Measurements from ENCODE around the gene PACRG.

The PACRG gene

DNA sequence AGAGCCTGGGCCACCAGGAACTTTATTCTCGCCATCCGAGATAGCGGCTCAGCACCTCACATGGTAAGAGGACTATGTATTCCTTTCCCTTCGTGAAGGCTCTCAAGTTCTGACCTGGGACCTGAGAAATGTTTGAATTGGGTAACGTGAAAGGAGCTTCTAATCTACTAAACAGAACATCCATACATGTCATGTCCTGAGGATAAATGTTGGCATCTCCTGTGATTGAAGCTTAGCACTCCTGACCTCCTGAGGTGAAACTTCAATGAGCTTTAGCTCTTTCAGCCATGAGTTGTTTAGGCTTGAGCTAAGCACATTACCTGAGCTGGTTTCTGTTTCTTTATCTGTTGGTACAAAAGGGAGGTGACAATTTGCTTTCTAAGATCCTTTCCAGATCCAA lies 280.9 kb downstream of the PACRG start:
- DNase-seq (ENCODE audit: low read depth in 2 of 2): no peak

DNA sequence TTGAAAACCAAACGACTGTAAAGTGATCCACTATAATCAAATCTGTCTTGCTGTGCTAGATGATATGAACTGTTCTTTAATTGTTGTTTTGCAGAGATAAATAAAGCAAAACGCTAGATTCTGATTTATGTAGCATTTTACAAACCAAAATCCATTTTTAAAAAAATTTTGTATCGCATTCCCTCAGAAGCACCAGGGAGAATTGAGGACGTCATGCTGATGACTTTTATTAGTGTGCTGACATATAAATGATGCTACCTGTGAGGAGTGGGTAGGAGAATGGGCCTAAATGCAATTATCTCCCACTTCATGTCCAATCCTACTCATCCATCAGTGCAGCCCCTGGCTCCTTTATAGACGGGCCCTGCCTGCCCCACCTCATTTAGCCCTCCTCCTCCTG lies 282.4 kb downstream of the PACRG start:
- no peak for DNase-seq (ENCODE audit: low read depth in 2 of 2)

DNA sequence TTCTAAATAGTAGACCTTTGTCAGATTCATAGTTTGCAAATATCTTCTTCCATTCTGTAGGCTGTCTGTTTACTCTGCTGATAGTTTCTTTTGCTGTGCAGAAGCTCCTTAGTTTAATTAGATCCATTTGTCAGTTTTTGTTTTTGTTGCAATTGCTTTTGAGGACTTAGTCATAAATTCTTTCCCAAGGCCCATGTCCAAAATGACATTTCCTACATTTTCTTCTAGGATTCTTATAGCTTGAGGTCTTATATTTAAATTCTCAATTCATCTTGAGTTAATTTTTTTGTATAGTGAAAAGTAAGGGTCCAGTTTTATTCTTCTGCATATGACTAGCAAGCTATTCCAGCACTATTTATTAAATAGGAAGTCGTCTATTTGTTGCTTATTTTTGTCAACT lies 287.0 kb downstream of the PACRG start:
- DNase-seq (ENCODE audit: low read depth in 2 of 2): no peak

GRCh38 chr6:163017801-163018200 lies 290.0 kb downstream of the PACRG start:
- DNase-seq (ENCODE audit: low read depth in 2 of 2): no peak

DNA sequence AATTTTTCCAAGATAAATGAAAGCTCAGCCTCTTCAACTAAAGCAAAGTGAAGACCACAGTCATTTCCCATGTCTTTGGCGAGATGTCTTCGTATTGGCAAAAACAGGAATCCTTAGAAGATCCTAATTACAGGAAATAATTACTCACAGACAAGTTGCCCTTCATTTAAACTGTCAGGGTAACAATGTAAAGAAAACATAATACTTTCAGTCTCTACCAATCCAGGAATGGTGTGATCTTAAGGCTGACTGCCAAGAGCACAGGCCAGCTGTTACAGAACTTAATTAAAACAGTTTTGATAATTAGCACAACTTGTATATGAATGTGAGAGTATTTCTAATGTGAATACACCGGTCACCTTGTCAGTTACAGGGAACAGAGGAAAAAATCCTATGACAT lies 292.2 kb downstream of the PACRG start:
- no peak for DNase-seq (ENCODE audit: low read depth in 2 of 2)

- no peak for DNase-seq (ENCODE audit: low read depth in 2 of 2)
Measured at GRCh38 chr6:163021054-163021453, 293.3 kb downstream of the PACRG start.

GRCh38 chr6:163023700-163024099 lies 295.9 kb downstream of the PACRG start:
- no peak for DNase-seq (ENCODE audit: low read depth in 2 of 2)

DNA sequence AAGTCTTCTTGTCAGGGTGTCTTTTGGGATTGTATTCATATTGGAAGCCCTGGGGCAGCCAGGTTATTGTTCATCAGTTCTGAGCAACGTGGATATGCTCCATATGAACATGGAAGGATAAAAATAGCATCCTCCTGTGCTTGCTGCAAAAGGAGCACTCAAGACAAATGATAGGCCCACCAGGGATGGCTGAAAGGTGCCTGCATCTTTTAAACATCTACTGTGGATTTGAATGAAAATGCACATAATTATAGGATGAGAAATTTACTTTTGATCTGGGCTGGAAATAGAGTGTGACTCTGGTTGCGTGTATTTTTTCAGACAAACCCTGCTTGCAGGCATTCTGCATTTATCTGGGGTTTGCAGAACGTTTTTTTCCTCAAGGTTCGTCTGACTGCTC lies 299.1 kb downstream of the PACRG start:
- DNase-seq (ENCODE audit: low read depth in 2 of 2): no peak

GRCh38 chr6:163030980-163031379 lies 303.2 kb downstream of the PACRG start:
- no peak for DNase-seq (ENCODE audit: low read depth in 2 of 2)

- no peak for DNase-seq (ENCODE audit: low read depth in 2 of 2)
Measured at GRCh38 chr6:163031931-163032330, 304.2 kb downstream of the PACRG start.

GRCh38 chr6:163036160-163036645 lies 308.4 kb downstream of the PACRG start:
- no peak for DNase-seq (ENCODE audit: low read depth in 2 of 2)

DNA sequence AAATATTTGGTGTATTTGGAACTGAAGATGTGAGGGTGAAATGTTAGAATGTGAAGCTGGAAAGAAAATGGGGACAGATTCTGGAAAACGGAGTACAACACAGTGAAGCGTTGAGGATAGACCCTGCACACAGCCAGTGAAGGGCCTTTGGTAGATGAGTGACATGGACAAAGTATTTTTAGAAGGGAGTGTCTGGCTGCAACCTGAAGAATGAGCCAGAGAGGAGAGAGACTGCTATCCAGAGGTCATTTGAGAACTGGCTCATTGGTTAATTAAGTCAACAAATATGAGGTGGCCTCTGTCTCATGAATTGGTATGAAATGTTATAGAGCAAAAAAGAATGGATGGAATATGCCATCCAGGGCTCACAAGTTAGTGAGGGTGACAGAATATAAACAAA lies 310.5 kb downstream of the PACRG start:
- no peak for DNase-seq (ENCODE audit: low read depth in 2 of 2)

DNA sequence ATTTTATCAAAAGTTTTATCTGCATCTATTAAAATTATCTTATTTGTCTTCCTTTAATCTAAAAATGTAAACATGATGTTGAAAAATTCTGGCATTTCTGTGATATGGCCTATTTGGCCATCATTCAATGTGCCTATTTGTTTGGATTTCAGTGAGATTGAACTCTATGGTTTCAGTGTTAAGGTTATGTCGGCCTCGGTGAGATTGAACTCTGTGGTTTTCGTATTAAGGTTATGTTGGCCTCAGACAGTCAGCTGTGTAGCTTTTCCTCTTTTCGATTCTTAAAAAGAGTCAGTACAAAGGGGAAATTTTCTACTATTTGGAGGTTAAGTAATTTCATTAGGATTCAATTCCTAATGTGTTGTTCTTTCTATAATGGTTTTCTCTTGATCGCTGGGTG lies 320.6 kb downstream of the PACRG start:
- no peak for DNase-seq (ENCODE audit: low read depth in 2 of 2)

DNA sequence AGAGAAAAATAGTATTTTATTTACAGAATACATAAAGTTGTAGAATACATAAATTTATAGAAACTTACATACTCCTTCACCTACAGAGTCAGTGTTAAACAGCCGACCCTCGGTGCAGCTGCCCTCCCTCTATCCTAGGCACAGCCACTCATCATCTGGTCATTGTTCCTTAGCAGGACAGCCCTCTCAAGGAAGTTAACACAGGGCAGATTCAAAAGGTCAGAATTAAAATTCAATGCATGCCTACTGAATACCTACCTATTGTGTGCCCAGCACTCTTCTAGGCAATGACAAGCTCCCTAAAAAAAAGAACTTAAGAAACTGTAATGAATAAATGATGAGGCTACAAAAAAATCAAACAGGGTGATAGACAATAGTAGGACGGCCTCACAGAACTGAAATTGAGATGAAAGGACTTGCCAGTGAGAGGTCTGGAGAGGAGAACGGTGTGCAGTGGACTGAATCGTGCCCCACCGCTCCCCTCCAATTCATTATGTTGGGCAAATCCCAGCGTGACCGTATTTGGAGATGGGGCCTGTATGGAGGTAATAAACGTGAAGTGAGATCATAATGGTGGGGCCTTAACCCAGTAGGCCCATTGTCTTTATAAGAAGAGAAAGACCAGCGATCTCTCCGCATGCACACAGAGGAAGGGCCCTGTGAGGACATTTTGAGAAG lies 326.0 kb downstream of the PACRG start:
- DNase-seq (ENCODE audit: low read depth in 2 of 2): no peak

DNA sequence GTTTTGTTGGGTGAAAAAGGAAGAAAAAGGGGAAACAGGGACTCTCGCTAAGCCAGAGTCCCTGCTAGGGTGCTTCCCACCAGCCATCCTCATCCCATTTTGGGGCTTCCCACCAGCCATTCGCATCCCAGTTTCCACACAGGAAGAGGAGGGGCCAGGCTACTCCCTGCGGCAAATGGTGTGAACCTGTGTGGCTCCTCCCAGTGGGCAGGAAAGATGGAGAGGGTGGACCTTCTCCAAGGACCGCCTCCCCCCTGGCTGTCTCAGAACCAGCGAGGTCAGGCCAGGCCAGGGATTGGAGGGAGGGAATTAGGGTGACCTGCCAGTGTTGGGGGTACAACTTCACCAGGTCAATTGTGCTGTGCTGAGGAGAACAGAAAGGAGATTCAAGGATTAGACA lies 326.9 kb downstream of the PACRG start:
- DNase-seq (ENCODE audit: low read depth in 2 of 2): no peak

DNA sequence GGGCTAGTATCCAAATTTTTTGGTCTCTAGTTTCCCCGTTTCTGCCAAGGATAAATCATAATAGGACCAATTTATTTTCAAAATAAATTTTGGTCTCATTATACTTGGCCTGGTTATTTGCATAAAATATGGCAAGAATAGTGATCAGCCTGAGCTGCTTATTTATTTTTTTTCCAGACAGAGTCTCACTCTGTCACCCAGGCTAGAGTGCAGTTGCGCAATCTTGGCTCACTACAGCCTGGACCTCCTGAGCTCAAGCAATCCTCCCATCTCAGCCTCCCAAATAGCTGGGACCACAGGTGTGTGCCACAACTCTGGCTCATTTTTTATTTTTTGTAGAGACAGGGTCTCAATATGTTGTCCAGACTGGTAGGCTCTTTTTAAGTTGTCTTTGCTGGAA lies 329.5 kb downstream of the PACRG start:
- DNase-seq (ENCODE audit: low read depth in 2 of 2): no peak

- no peak for DNase-seq (ENCODE audit: low read depth in 2 of 2)
Measured at GRCh38 chr6:163062790-163063189, 335.0 kb downstream of the PACRG start.

GRCh38 chr6:163063561-163063960 lies 335.8 kb downstream of the PACRG start:
- DNase-seq (ENCODE audit: low read depth in 2 of 2): no peak

GRCh38 chr6:163064397-163064796 lies 336.6 kb downstream of the PACRG start:
- no peak for DNase-seq (ENCODE audit: low read depth in 2 of 2)

DNA sequence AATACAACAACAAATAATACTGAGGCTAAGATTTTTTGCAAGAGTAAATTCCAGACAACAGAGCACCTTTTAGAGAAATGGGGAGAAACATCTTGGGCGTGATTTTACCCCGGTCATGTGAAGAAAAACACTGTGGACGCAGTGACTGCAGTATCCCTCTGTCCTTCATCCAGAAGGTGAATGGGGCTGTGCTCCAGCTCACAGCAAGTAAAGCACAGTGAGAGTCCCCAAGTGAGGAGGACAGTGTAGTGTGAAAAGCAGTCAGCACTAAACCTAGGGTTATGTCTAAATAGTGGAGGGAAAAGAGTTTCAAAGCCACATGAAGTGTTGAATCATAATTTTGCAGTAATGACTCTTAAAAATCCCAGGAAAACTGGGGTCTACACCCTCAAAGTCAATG lies 338.4 kb downstream of the PACRG start:
- no peak for DNase-seq (ENCODE audit: low read depth in 2 of 2)

DNA sequence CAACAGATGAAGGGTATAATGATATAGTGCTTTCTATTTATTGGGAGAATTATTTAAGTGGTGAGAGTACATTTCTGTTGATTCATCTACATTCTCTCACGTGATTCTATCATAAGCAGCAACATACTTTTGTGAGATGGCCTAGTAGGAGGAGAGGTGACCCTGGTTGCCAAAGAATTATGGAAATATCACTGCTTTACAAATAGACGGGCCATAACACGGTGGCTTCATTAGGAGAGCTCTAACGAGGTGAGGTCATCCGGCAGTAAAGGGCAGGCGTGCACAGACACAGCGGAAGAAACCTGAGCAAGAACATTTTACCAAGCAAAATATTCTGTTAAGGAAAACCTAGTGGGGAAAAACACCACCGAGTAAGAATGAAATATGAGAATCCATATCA lies 349.4 kb downstream of the PACRG start:
- DNase-seq (ENCODE audit: low read depth in 2 of 2): no peak

DNA sequence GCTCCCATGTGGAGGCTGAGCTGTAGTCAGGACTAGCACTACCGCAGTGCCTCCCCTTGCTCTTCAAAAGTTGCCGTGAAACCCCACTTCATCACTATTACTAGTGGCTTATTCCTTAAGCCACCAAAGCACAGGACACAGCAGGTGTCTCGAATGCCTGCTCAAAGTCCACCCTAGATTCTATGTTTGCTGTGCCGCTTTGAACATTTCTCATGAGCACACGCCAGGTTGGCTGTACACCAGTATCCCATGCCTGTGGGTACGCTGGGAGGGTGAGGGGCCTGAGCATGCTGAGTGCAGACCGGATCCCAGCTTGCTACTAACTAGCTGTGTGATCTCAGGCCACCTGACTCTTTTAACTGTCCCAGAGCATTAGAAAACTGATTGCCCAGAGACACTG lies 350.9 kb downstream of the PACRG start:
- no peak for DNase-seq (ENCODE audit: low read depth in 2 of 2)

DNA sequence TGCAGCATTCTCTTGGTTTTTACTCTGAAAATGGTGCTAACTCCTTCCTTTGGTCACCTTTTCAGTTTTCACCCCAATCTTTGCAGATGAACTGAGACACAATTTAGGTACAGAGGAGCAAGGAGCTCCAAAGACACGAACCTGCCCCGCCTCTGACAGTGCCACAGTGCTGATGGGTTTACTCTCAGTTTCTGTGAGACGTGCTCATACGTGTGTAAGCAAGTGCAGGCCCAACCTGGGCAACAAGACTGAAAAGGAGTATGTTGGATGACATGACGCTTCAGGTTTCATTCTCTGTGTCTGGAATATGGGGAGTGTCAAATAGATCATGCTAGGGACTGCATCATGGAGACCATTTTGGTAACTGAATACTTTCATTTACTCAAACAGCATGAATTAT lies 352.5 kb downstream of the PACRG start:
- no peak for DNase-seq (ENCODE audit: low read depth in 2 of 2)

DNA sequence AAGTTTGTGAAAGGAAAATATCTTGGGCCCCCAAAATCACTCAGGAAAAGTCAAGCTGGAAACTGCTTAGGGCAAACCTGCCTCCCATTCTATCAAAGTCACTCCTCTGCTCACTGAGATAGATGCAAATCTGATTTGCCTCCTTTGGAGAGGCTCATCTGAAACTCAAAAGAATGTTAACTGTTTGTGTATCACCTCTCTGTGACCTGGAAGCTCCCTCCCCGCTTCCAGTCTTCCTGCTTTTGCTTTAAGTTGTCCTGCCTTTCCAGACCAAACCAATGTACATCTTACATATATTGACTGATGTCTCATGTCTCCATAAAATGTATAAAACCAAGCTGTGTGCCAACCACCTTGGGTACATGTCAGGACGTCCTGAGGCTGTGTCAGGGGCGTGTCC lies 355.4 kb downstream of the PACRG start:
- no peak for DNase-seq (ENCODE audit: low read depth in 2 of 2)
